ENCODE data around the gene TACC3. TPM values are rescaled to one million over a fixed set of nuclear protein-coding genes. Genes with fewer than 3 reads are reported as not detected.

The TACC3 gene
- total RNA-seq, 1 experiment from 2014 or later: 207 TPM

GRCh38 chr4:1722551-1723118, 1.3 kb downstream of the TACC3 start:
- DNase-seq (ENCODE audit: low spot score) (no peak), ATAC-seq (no peak)
- H3K4me3 Mint-ChIP-seq: peak overlapping the region; percentile 96
- CTCF ChIA-PET: interaction anchor here (1.0 to 2.2 kb wide), 2 partner anchors 26 to 29 kb away, joined by 4 to 13 read pairs; no protein-coding TSS in a partner anchor
- POLR2A ChIA-PET: interaction anchor here (0.7 kb wide), 1 partner anchor 120 kb away, joined by 3 read pairs; no protein-coding TSS in a partner anchor
- no peaks in the 10 kb centered on the region for H3K9me3 Mint-ChIP-seq
- peaks cover 54% of the 10 kb centered on the region for H3K36me3 Mint-ChIP-seq
- H3K27ac Mint-ChIP-seq: peak overlapping the region; percentile 78
- no peaks in the 10 kb centered on the region for H3K27me3 Mint-ChIP-seq (ENCODE audit: low read depth)
- TF ChIP-seq, protein P1, sequence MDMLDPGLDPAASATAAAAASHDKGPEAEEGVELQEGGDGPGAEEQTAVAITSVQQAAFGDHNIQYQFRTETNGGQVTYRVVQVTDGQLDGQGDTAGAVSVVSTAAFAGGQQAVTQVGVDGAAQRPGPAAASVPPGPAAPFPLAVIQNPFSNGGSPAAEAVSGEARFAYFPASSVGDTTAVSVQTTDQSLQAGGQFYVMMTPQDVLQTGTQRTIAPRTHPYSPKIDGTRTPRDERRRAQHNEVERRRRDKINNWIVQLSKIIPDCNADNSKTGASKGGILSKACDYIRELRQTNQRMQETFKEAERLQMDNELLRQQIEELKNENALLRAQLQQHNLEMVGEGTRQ (CRISPR knock-in tag; IDR thresholded peaks at IDR 0.05): no peak
- no peak for TF ChIP-seq SP1 (CRISPR knock-in tag; conservative IDR thresholded peaks at IDR 0.05)
- TF ChIP-seq USF1 (CRISPR knock-in tag; IDR thresholded peaks at IDR 0.05): no peak
- no peak for TF ChIP-seq HMGXB4 (CRISPR knock-in tag; IDR thresholded peaks at IDR 0.05)
- TF ChIP-seq NR3C1 (CRISPR knock-in tag; conservative IDR thresholded peaks at IDR 0.05; ENCODE audit: low read depth): no peak
- no peak for TF ChIP-seq ZBTB21 (CRISPR knock-in tag; IDR thresholded peaks at IDR 0.05; ENCODE audit: borderline replicate concordance)
- TF ChIP-seq KAT7 (CRISPR knock-in tag; IDR thresholded peaks at IDR 0.05; ENCODE audit: borderline replicate concordance): no peak
- TF ChIP-seq, protein P2, sequence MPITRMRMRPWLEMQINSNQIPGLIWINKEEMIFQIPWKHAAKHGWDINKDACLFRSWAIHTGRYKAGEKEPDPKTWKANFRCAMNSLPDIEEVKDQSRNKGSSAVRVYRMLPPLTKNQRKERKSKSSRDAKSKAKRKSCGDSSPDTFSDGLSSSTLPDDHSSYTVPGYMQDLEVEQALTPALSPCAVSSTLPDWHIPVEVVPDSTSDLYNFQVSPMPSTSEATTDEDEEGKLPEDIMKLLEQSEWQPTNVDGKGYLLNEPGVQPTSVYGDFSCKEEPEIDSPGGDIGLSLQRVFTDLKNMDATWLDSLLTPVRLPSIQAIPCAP (CRISPR knock-in tag; IDR thresholded peaks at IDR 0.05): no peak
- TF ChIP-seq SMAD3 (CRISPR knock-in tag; IDR thresholded peaks at IDR 0.05; ENCODE audit: borderline replicate concordance): no peak
- TF ChIP-seq HMGA2 (CRISPR knock-in tag; IDR thresholded peaks at IDR 0.05): no peak
- no peak for TF ChIP-seq IRF2 (CRISPR knock-in tag; IDR thresholded peaks at IDR 0.05; ENCODE audit: borderline replicate concordance, low read depth)
- no peak for TF ChIP-seq PRRX2 (CRISPR knock-in tag; IDR thresholded peaks at IDR 0.05)
- no peak for TF ChIP-seq GTF2I (CRISPR knock-in tag; conservative IDR thresholded peaks at IDR 0.05)
- peaks cover 28% of the 10 kb centered on the region for H3K4me1 Mint-ChIP-seq

DNA sequence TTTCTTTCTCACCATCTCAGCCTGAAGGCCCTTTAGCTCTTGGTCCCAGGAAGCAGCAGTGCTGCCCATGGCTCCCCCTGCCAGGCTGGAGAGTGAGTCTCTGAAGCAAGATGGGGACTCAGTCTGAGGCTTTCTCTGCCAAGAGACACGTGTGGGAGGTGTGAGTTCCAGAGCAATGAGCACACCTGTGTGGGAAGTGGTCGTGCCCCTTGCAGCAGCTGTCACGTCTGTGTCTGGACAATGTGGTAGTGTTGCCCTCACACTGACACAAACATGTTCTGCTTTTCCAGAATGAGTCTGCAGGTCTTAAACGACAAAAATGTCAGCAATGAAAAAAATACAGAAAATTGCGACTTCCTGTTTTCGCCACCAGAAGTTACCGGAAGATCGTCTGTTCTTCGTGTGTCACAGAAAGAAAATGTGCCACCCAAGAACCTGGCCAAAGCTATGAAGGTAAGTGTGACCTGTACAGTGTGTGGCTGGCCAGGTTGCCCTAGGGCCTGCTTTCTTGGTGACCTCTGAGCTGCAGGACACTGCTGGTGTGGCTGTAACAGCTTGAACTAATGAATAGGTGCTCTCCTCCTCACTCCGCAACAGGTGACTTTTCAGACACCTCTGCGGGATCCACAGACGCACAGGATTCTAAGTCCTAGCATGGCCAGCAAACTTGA, 1.9 kb downstream of the TACC3 start:
- ATAC-seq: no peak
- peak overlapping the region; percentile 78 for H3K27ac Mint-ChIP-seq
- DNase-seq (ENCODE audit: low spot score): no peak
- POLR2A ChIA-PET: interaction anchor here (0.7 to 0.9 kb wide), 2 partner anchors 25 to 121 kb away, joined by 3 read pairs; no protein-coding TSS in a partner anchor
- CTCF ChIA-PET: interaction anchor here (1.0 to 1.1 kb wide), 2 partner anchors 30 to 45 kb away, joined by 4 read pairs; no protein-coding TSS in a partner anchor
- peaks cover 57% of the 10 kb centered on the region for H3K36me3 Mint-ChIP-seq
- peak overlapping the region; percentile 96 for H3K4me3 Mint-ChIP-seq
- no peaks in the 10 kb centered on the region for H3K27me3 Mint-ChIP-seq (ENCODE audit: low read depth)
- H3K9me3 Mint-ChIP-seq: no peaks in the 10 kb centered on the region
- peaks cover 28% of the 10 kb centered on the region for H3K4me1 Mint-ChIP-seq
- TF ChIP-seq JUN (CRISPR knock-in tag; IDR thresholded peaks at IDR 0.05) (no peak), NR2C2 (CRISPR knock-in tag; IDR thresholded peaks at IDR 0.05) (no peak), ZNF671 (CRISPR knock-in tag; IDR thresholded peaks at IDR 0.05) (no peak), FOXK1 (CRISPR knock-in tag; IDR thresholded peaks at IDR 0.05) (no peak), ATF1 (CRISPR knock-in tag; IDR thresholded peaks at IDR 0.05) (no peak), FOXP1 (CRISPR knock-in tag; IDR thresholded peaks at IDR 0.05; ENCODE audit: borderline replicate concordance) (no peak)
- TF ChIP-seq, protein P3, sequence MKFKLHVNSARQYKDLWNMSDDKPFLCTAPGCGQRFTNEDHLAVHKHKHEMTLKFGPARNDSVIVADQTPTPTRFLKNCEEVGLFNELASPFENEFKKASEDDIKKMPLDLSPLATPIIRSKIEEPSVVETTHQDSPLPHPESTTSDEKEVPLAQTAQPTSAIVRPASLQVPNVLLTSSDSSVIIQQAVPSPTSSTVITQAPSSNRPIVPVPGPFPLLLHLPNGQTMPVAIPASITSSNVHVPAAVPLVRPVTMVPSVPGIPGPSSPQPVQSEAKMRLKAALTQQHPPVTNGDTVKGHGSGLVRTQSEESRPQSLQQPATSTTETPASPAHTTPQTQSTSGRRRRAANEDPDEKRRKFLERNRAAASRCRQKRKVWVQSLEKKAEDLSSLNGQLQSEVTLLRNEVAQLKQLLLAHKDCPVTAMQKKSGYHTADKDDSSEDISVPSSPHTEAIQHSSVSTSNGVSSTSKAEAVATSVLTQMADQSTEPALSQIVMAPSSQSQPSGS (CRISPR knock-in tag; IDR thresholded peaks at IDR 0.05; ENCODE audit: borderline replicate concordance, low read depth): no peak
- TF ChIP-seq, protein P4, sequence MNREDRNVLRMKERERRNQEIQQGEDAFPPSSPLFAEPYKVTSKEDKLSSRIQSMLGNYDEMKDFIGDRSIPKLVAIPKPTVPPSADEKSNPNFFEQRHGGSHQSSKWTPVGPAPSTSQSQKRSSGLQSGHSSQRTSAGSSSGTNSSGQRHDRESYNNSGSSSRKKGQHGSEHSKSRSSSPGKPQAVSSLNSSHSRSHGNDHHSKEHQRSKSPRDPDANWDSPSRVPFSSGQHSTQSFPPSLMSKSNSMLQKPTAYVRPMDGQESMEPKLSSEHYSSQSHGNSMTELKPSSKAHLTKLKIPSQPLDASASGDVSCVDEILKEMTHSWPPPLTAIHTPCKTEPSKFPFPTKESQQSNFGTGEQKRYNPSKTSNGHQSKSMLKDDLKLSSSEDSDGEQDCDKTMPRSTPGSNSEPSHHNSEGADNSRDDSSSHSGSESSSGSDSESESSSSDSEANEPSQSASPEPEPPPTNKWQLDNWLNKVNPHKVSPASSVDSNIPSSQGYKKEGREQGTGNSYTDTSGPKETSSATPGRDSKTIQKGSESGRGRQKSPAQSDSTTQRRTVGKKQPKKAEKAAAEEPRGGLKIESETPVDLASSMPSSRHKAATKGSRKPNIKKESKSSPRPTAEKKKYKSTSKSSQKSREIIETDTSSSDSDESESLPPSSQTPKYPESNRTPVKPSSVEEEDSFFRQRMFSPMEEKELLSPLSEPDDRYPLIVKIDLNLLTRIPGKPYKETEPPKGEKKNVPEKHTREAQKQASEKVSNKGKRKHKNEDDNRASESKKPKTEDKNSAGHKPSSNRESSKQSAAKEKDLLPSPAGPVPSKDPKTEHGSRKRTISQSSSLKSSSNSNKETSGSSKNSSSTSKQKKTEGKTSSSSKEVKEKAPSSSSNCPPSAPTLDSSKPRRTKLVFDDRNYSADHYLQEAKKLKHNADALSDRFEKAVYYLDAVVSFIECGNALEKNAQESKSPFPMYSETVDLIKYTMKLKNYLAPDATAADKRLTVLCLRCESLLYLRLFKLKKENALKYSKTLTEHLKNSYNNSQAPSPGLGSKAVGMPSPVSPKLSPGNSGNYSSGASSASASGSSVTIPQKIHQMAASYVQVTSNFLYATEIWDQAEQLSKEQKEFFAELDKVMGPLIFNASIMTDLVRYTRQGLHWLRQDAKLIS (CRISPR knock-in tag; IDR thresholded peaks at IDR 0.05; ENCODE audit: borderline replicate concordance): no peak
- TF ChIP-seq, protein P1 (CRISPR knock-in tag; IDR thresholded peaks at IDR 0.05): no peak
- TF ChIP-seq, protein P2 (CRISPR knock-in tag; IDR thresholded peaks at IDR 0.05): no peak
- TF ChIP-seq, protein P5, sequence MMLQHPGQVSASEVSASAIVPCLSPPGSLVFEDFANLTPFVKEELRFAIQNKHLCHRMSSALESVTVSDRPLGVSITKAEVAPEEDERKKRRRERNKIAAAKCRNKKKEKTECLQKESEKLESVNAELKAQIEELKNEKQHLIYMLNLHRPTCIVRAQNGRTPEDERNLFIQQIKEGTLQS (CRISPR knock-in tag; conservative IDR thresholded peaks at IDR 0.05): no peak

Measured in WTC11 (cell line).